MM.1S (cell line): ENCODE measurements around the gene FOXB2.
A peak's percentile ranks its signal among the peaks of the same experiment; 100 is the strongest.

Experiments used
- DNase-seq: peaks from one replicate; pipeline ENCODE4 v3.0.0-alpha.2; 2015
- H2AFZ ChIP-seq: fragments of 300-600 bp; sonication (generic); 2 replicates; pipeline ENCODE4 v1.6.0; 2016; ENCODE audit warnings: antibody characterized with exemption, low read length
- H3F3A ChIP-seq: fragments of 300-600 bp; sonication (generic); 2 replicates; pipeline ENCODE4 v1.6.1; 2016; ENCODE audit warnings: mild to moderate bottlenecking, antibody characterized with exemption, low read length, moderate library complexity, mixed read lengths; ENCODE audit not compliant: insufficient read depth
- H3K27ac ChIP-seq: fragments of 300-600 bp; sonication (generic); 2 replicates; pipeline ENCODE4 v1.5.1; 2016; ENCODE audit warnings: mild to moderate bottlenecking, low read length
- H3K27me3 ChIP-seq: fragments of 300-600 bp; sonication (generic); replicated peaks from 2 replicates; pipeline ENCODE4 v1.6.0; 2016; ENCODE audit warnings: low read length; ENCODE audit not compliant: insufficient read depth
- H3K36me3 ChIP-seq: fragments of 300-600 bp; sonication (generic); replicated peaks from 2 replicates; pipeline ENCODE4 v1.6.1; 2016; ENCODE audit warnings: mild to moderate bottlenecking, low read length, mixed read lengths; ENCODE audit not compliant: insufficient read depth
- H3K4me1 ChIP-seq: fragments of 300-600 bp; sonication (generic); 2 replicates; pipeline ENCODE4 v1.6.1; 2016; ENCODE audit warnings: low read length, mixed read lengths
- H3K4me2 ChIP-seq: fragments of 300-600 bp; sonication (generic); 2 replicates; pipeline ENCODE4 v1.6.0; 2016; ENCODE audit warnings: low read depth, low read length
- H3K4me3 ChIP-seq: fragments of 300-600 bp; sonication (generic); 2 replicates; pipeline ENCODE4 v1.5.1; 2016; ENCODE audit warnings: low read length, mixed read lengths
- H3K79me2 ChIP-seq: fragments of 300-600 bp; sonication (generic); 2 replicates; pipeline ENCODE4 v1.6.1; 2016; ENCODE audit warnings: mixed run types, low read length, mixed read lengths
- H3K9ac ChIP-seq: fragments of 300-600 bp; sonication (generic); 2 replicates; pipeline ENCODE4 v1.6.1; 2016; ENCODE audit warnings: low read length, mixed read lengths
- H3K9me2 ChIP-seq: fragments of 300-600 bp; sonication (generic); replicated peaks from 2 replicates; pipeline ENCODE4 v1.6.1; 2016; ENCODE audit warnings: mild to moderate bottlenecking, low read length, mixed read lengths; ENCODE audit not compliant: insufficient read depth
- H3K9me3 ChIP-seq: fragments of 300-600 bp; sonication (generic); replicated peaks from 2 replicates; pipeline ENCODE4 v1.6.1; 2016; ENCODE audit warnings: mild to moderate bottlenecking, low read length, mixed read lengths; ENCODE audit not compliant: insufficient read depth
- H4K20me1 ChIP-seq: fragments of 300-600 bp; sonication (generic); 2 replicates; pipeline ENCODE4 v1.6.1; 2016; ENCODE audit warnings: mild to moderate bottlenecking, low read length, moderate library complexity, mixed read lengths; ENCODE audit not compliant: insufficient read depth
- CTCF ChIP-seq: fragments of 300-600 bp; sonication (generic); IDR thresholded peaks from 2 replicates; pipeline ENCODE4 v1.5.1; 2016; ENCODE audit warnings: antibody characterized with exemption, low read length, mixed read lengths
- EZH2 ChIP-seq: fragments of 300-600 bp; sonication (generic); optimal IDR thresholded peaks from 2 replicates; pipeline ENCODE3; 2017; ENCODE audit warnings: low read depth, mild to moderate bottlenecking, antibody characterized with exemption, low read length, mixed read lengths
- EZH2phosphoT487 ChIP-seq: fragments of 300-600 bp; sonication (generic); IDR thresholded peaks from 2 replicates; pipeline ENCODE4 v1.6.1; 2018; ENCODE audit warnings: antibody characterized with exemption, low read length

FOXB2 gene

GRCh38 chr9:76988941-76989340, 30.5 kb upstream of the FOXB2 start:
- no peak overlapping the region for H3K4me3 ChIP-seq
- H3F3A ChIP-seq, result no peaks in the 10 kb centered on the region
- H3K36me3 ChIP-seq, result no peaks in the 10 kb centered on the region
- no peak overlapping the region for H3K9ac ChIP-seq
- H3K27ac ChIP-seq, result no peak overlapping the region
- no peak overlapping the region for H2AFZ ChIP-seq
- no peak overlapping the region for H3K4me2 ChIP-seq
- DNase-seq, result no peak
- H3K4me1 ChIP-seq, result no peaks in the 10 kb centered on the region
- TF ChIP-seq EZH2phosphoT487, result no peak
- no peak for TF ChIP-seq EZH2
- TF ChIP-seq CTCF, result no peak
- H4K20me1 ChIP-seq, result no peaks in the 10 kb centered on the region
- H3K9me2 ChIP-seq, result no peaks in the 10 kb centered on the region
- H3K27me3 ChIP-seq, result no peaks in the 10 kb centered on the region
- no peaks in the 10 kb centered on the region for H3K79me2 ChIP-seq
- H3K9me3 ChIP-seq, result no peaks in the 10 kb centered on the region

DNA sequence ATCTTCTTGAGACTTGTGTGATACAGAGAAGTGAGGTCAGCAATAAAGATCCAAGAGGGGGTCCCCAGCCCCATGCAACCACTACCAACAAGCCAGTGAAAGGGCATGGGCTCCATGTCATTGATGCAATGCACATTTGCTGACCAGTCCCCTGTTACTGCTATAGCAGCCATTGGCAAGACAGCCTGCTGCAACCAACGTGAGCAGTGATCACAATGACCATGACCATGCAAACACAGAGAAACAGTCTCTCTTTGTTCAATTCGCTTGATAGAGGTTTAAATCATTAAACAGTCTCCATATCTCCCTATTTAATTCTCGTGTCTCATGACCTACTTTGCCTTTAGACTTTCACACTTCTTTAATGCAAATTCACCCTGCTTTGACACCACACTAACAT, 30.0 kb upstream of the FOXB2 start:
- no peak for TF ChIP-seq EZH2
- TF ChIP-seq EZH2phosphoT487, result no peak
- TF ChIP-seq CTCF, result no peak
- Histone ChIP-seq H3F3A (no peaks in the 10 kb centered on the region), H3K9me3 (no peaks in the 10 kb centered on the region), H3K79me2 (no peaks in the 10 kb centered on the region), H4K20me1 (no peaks in the 10 kb centered on the region), H3K27me3 (no peaks in the 10 kb centered on the region), H3K4me1 (no peaks in the 10 kb centered on the region), H3K4me2 (no peak overlapping the region), H3K9ac (no peak overlapping the region), H3K36me3 (no peaks in the 10 kb centered on the region), H3K4me3 (no peak overlapping the region), H2AFZ (no peak overlapping the region), H3K27ac (no peak overlapping the region), H3K9me2 (no peaks in the 10 kb centered on the region)
- DNase-seq, result no peak

GRCh38 chr9:76996700-76997099, 22.8 kb upstream of the FOXB2 start:
- no peaks in the 10 kb centered on the region for H3K9me3 ChIP-seq
- no peak overlapping the region for H3K9ac ChIP-seq
- H3K4me2 ChIP-seq, result no peak overlapping the region
- H2AFZ ChIP-seq, result no peak overlapping the region
- H3K27me3 ChIP-seq, result no peaks in the 10 kb centered on the region
- no peak for TF ChIP-seq EZH2
- 0 out of 2 replicates have a peak, but pooled peaks have one; percentile 5 for TF ChIP-seq CTCF
- H4K20me1 ChIP-seq, result no peaks in the 10 kb centered on the region
- no peaks in the 10 kb centered on the region for H3K36me3 ChIP-seq
- no peak overlapping the region for H3K27ac ChIP-seq
- H3K79me2 ChIP-seq, result no peaks in the 10 kb centered on the region
- no peak for DNase-seq
- H3K4me1 ChIP-seq, result no peaks in the 10 kb centered on the region
- no peaks in the 10 kb centered on the region for H3F3A ChIP-seq
- H3K4me3 ChIP-seq, result no peak overlapping the region
- no peaks in the 10 kb centered on the region for H3K9me2 ChIP-seq

DNA sequence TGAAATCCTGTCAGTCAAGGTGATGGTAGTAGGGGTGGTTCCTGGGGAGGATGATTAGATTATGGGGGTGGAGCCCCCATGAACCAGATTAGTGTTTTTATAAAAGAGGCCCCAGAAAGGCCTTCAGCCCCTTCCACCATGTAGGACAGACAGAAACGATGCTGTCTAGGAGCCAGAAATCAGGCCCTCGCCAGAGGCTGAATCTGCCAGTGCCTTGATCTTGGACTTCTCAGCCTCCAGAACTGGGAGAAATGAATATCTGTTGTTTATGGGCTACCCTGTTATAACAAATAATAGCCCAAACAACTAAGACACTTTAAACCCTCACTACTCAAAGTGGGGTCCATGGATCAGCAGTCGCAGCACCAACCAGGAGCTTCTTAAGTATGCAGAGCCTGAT, 20.2 kb upstream of the FOXB2 start:
- Histone ChIP-seq H3K27me3 (no peaks in the 10 kb centered on the region), H3K4me2 (no peak overlapping the region), H3K36me3 (no peaks in the 10 kb centered on the region), H3K9me2 (no peaks in the 10 kb centered on the region), H3K9me3 (no peaks in the 10 kb centered on the region), H3F3A (no peaks in the 10 kb centered on the region), H4K20me1 (no peaks in the 10 kb centered on the region), H3K9ac (no peak overlapping the region), H3K4me1 (no peaks in the 10 kb centered on the region), H2AFZ (no peak overlapping the region), H3K4me3 (no peak overlapping the region), H3K79me2 (no peaks in the 10 kb centered on the region), H3K27ac (no peak overlapping the region)
- no peak for TF ChIP-seq CTCF
- no peak for DNase-seq
